ENCODE results near the gene B3GNT2. TPM values are rescaled to one million over a fixed set of nuclear protein-coding genes. Genes with fewer than 3 reads are reported as not detected.
"Not testable (repeated sequence)": the region's sequence is repeated elsewhere in the genome, so short reads cannot be mapped to it uniquely, and the experiment has no call there.

B3GNT2 gene
- total and polyA plus RNA-seq, 7 experiments from 2014 or later = 16.3 to 37.0 (median 20.3) TPM

GRCh38 chr2:62198854-62199253 lies 2.9 kb downstream of the B3GNT2 start:
- Mint-ChIP-seq H3K4me3 (peak overlapping the region; percentile 73 to 92 (median 87)), H3K4me1 (peaks cover 60 to 66% (median 62%) of the 10 kb centered on the region in 7 donors), H3K27ac (peak overlapping the region; percentile 68 to 95 (median 89)), H3K36me3 (peaks cover 0 to 21% (median 0%) of the 10 kb centered on the region in 5 donors)
- Histone ChIP-seq H3K4me3 (ENCODE audit: low read length) (peak overlapping the region; percentile 98), H3K27ac (ENCODE audit: low read depth, low read length) (peak overlapping the region; percentile 86), H3K36me3 (ENCODE audit: control insufficient read depth in 2 of 3, insufficient read depth in 3 of 3, low read length in 3 of 3) (peaks cover 0 to 10% (median 0%) of the 10 kb centered on the region in 3 experiments), H3K4me1 (ENCODE audit: control insufficient read depth in 2 of 2, insufficient read depth in 2 of 2, low read length in 2 of 2) (peaks cover 46 to 67% of the 10 kb centered on the region in 2 donors)
- DNase-seq; CTCF ChIA-PET; ATAC-seq; H3K9me3 ChIP-seq (ENCODE audit: control insufficient read depth in 2 of 3, low read length in 3 of 3); H3K27me3 ChIP-seq (ENCODE audit: control insufficient read depth in 2 of 2, insufficient read depth in 2 of 2, low read length in 2 of 2); H3K9me3 Mint-ChIP-seq; H3K27me3 Mint-ChIP-seq: not testable (repeated sequence)
- intact Hi-C loops (cut with micrococcal nuclease) = loop anchor here (5.0 to 10.0 kb wide), 12 partner anchors 33 to 1642 kb away; partner anchors contain the start of genes COMMD1 (in 2 of the 2), PAPOLG (in 1 of the 2), PEX13 (in 1 of the 2) and PUS10 (in 1 of the 2)
- POLR2A ChIA-PET = interaction anchor here (2.1 kb wide), 1 partner anchor 11 kb away, joined by 8 read pairs; no protein-coding TSS in a partner anchor

DNA sequence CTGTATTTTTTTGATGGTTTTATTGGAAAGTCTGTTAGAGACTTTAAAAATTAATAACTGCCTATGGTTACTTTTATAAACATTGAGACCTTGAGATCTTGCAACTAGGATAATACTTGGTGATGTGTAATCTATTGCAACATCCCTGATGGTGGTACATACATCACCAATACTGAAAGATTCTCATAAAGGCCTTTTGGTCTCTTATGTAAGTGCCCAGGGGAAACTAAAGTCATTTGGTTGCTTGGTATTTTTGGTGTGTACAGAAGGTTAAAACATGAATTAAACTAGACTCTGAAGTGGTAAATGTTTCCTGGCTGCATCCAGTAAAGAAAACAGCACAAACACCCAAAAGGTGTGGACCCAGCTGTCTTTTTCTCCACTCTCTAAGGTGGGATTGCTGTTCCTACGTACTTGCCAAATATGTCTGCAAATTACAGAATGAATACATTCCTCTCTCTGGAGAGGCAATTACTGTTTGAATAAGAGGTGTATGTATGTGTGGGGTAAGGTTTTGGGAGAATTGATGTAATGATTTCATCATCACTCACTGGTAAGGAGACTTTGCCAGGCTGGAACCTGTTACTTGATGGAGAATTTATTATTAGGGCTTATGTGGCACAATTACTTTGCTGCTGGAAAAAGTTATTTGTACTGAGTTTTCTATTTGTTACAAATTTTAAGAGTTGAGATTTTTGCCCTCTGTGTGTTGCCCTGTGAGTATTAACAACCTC lies 3.6 kb downstream of the B3GNT2 start:
- H3K9me3 Mint-ChIP-seq = no peaks in the 10 kb centered on the region
- POLR2A ChIA-PET = interaction anchor here (0.6 to 2.1 kb wide), 2 partner anchors 10 to 57 kb away, joined by 5 to 8 read pairs; no protein-coding TSS in a partner anchor
- Histone ChIP-seq H3K36me3 (ENCODE audit: control insufficient read depth in 2 of 3, insufficient read depth in 3 of 3, low read length in 3 of 3) (peaks cover 0 to 10% (median 0%) of the 10 kb centered on the region in 3 experiments), H3K4me3 (ENCODE audit: low read length) (peak overlapping the region; percentile 3), H3K9me3 (ENCODE audit: control insufficient read depth in 2 of 3, low read length in 3 of 3) (no peaks in the 10 kb centered on the region), H3K27me3 (ENCODE audit: control insufficient read depth in 2 of 2, insufficient read depth in 2 of 2, low read length in 2 of 2) (no peaks in the 10 kb centered on the region), H3K27ac (ENCODE audit: low read depth, low read length) (peak overlapping the region; percentile 64), H3K4me1 (ENCODE audit: control insufficient read depth in 2 of 2, insufficient read depth in 2 of 2, low read length in 2 of 2) (peaks cover 46 to 67% of the 10 kb centered on the region in 2 donors)
- H3K4me1 Mint-ChIP-seq = peaks cover 61 to 73% (median 67%) of the 10 kb centered on the region in 7 donors
- intact Hi-C loops (cut with micrococcal nuclease) = loop anchor here (2.0 to 10.0 kb wide), 13 partner anchors 21 to 1642 kb away; partner anchors contain the start of genes COMMD1 (in 2 of the 2), PAPOLG (in 1 of the 2), PEX13 (in 1 of the 2) and PUS10 (in 1 of the 2)
- peak overlapping the region; percentile 72 to 92 (median 80) for H3K4me3 Mint-ChIP-seq
- H3K27me3 Mint-ChIP-seq = no peaks in the 10 kb centered on the region
- ATAC-seq (no peak), DNase-seq (peak in 2 of 9 donors; percentile 10 to 23)
- CTCF ChIA-PET = no interaction called here
- H3K27ac Mint-ChIP-seq = peak overlapping the region; percentile 57 to 95 (median 89)
- peaks cover 0 to 21% (median under 1%) of the 10 kb centered on the region in 5 donors for H3K36me3 Mint-ChIP-seq

- H3K4me1 Mint-ChIP-seq = peaks cover 62 to 82% (median 75%) of the 10 kb centered on the region in 7 donors
- peak overlapping the region; percentile 43 to 92 (median 80) for H3K4me3 Mint-ChIP-seq
- no peaks in the 10 kb centered on the region for H3K9me3 Mint-ChIP-seq
- H3K36me3 ChIP-seq (ENCODE audit: control insufficient read depth in 2 of 3, insufficient read depth in 3 of 3, low read length in 3 of 3) = peaks cover 0 to 10% (median 0%) of the 10 kb centered on the region in 3 experiments
- peak overlapping the region; percentile 10 for H3K4me3 ChIP-seq (ENCODE audit: low read length)
- peak overlapping the region; percentile 57 to 95 (median 89) for H3K27ac Mint-ChIP-seq
- no peaks in the 10 kb centered on the region for H3K27me3 Mint-ChIP-seq
- no peaks in the 10 kb centered on the region for H3K27me3 ChIP-seq (ENCODE audit: control insufficient read depth in 2 of 2, insufficient read depth in 2 of 2, low read length in 2 of 2)
- ChIA-PET POLR2A (interaction anchor here (0.6 to 2.1 kb wide), 3 partner anchors 10 to 58 kb away, joined by 3 to 8 read pairs (median 5); no protein-coding TSS in a partner anchor), CTCF (no interaction called here)
- H3K4me1 ChIP-seq (ENCODE audit: control insufficient read depth in 2 of 2, insufficient read depth in 2 of 2, low read length in 2 of 2) = peaks cover 46 to 61% of the 10 kb centered on the region in 2 donors
- ATAC-seq (peak; percentile 30), DNase-seq (peak in 7 of 9 donors; percentile 27 to 59 (median 45))
- H3K36me3 Mint-ChIP-seq = peaks cover 0 to 21% (median 3%) of the 10 kb centered on the region in 5 donors
- intact Hi-C loops (cut with micrococcal nuclease) = loop anchor here in 1 of 2 donors (2.0 kb wide), 1 partner anchor 20 kb away; no protein-coding TSS in a partner anchor
- no peaks in the 10 kb centered on the region for H3K9me3 ChIP-seq (ENCODE audit: control insufficient read depth in 2 of 3, low read length in 3 of 3)
- H3K27ac ChIP-seq (ENCODE audit: low read depth, low read length) = peak overlapping the region; percentile 41
These were observed 4.5 kb downstream of the B3GNT2 start for GRCh38 chr2:62200291-62200841.

GRCh38 chr2:62200868-62201267 lies 5.0 kb downstream of the B3GNT2 start:
- peak overlapping the region; percentile 15 to 95 (median 78) for H3K27ac Mint-ChIP-seq
- H3K4me3 Mint-ChIP-seq = peak overlapping the region; percentile 43 to 92 (median 80)
- Histone ChIP-seq H3K9me3 (ENCODE audit: control insufficient read depth in 2 of 3, low read length in 3 of 3) (no peaks in the 10 kb centered on the region), H3K27me3 (ENCODE audit: control insufficient read depth in 2 of 2, insufficient read depth in 2 of 2, low read length in 2 of 2) (no peaks in the 10 kb centered on the region), H3K4me1 (ENCODE audit: control insufficient read depth in 2 of 2, insufficient read depth in 2 of 2, low read length in 2 of 2) (peaks cover 46 to 64% of the 10 kb centered on the region in 2 donors), H3K4me3 (ENCODE audit: low read length) (peak overlapping the region; percentile 10), H3K27ac (ENCODE audit: low read depth, low read length) (peak overlapping the region; percentile 41), H3K36me3 (ENCODE audit: control insufficient read depth in 2 of 3, insufficient read depth in 3 of 3, low read length in 3 of 3) (peaks cover 0 to 8% (median 0%) of the 10 kb centered on the region in 3 experiments)
- intact Hi-C loops (cut with micrococcal nuclease) = loop anchor here in 1 of 2 donors (2.0 kb wide), 1 partner anchor 20 kb away; no protein-coding TSS in a partner anchor
- ChIA-PET CTCF (no interaction called here), POLR2A (interaction anchor here (0.9 to 2.1 kb wide), 2 partner anchors 9 to 10 kb away, joined by 3 to 8 read pairs; no protein-coding TSS in a partner anchor)
- no peaks in the 10 kb centered on the region for H3K9me3 Mint-ChIP-seq
- ATAC-seq = no peak
- peaks cover 67 to 87% (median 80%) of the 10 kb centered on the region in 7 donors for H3K4me1 Mint-ChIP-seq
- no peak for DNase-seq
- peaks cover 0 to 23% (median 3%) of the 10 kb centered on the region in 5 donors for H3K36me3 Mint-ChIP-seq
- H3K27me3 Mint-ChIP-seq = no peaks in the 10 kb centered on the region

- Histone ChIP-seq H3K4me1 (ENCODE audit: control insufficient read depth in 2 of 2, insufficient read depth in 2 of 2, low read length in 2 of 2) (peaks cover 46 to 68% of the 10 kb centered on the region in 2 donors), H3K9me3 (ENCODE audit: control insufficient read depth in 2 of 3, low read length in 3 of 3) (no peaks in the 10 kb centered on the region), H3K27me3 (ENCODE audit: control insufficient read depth in 2 of 2, insufficient read depth in 2 of 2, low read length in 2 of 2) (no peaks in the 10 kb centered on the region), H3K27ac (ENCODE audit: low read depth, low read length) (no peak overlapping the region), H3K4me3 (ENCODE audit: low read length) (no peak overlapping the region), H3K36me3 (ENCODE audit: control insufficient read depth in 2 of 3, insufficient read depth in 3 of 3, low read length in 3 of 3) (peaks cover 0 to 9% (median 0%) of the 10 kb centered on the region in 3 experiments)
- Mint-ChIP-seq H3K9me3 (no peaks in the 10 kb centered on the region), H3K27me3 (no peaks in the 10 kb centered on the region), H3K27ac (peak overlapping the region; percentile 15 to 95 (median 68)), H3K36me3 (peaks cover 0 to 23% (median 3%) of the 10 kb centered on the region in 5 donors), H3K4me3 (peak overlapping the region in 9 of 10 donors; percentile 1 to 92 (median 80)), H3K4me1 (peaks cover 69 to 91% (median 84%) of the 10 kb centered on the region in 7 donors)
- no peak for DNase-seq
- intact Hi-C loops (cut with micrococcal nuclease) = loop anchor here in 1 of 2 donors (2.0 kb wide), 1 partner anchor 19 kb away; no protein-coding TSS in a partner anchor
- POLR2A ChIA-PET = interaction anchor here (0.9 kb wide), 1 partner anchor 10 kb away, joined by 3 read pairs; no protein-coding TSS in a partner anchor
- no peak for ATAC-seq
- CTCF ChIA-PET = no interaction called here
These were observed 5.4 kb downstream of the B3GNT2 start for GRCh38 chr2:62201307-62201706.
